CD4-positive, alpha-beta T cell treated with Interleukin-4 for 4 hours (primary cell): ENCODE data around the gene CCL28.
A peak's percentile ranks its signal among the peaks of the same experiment; 100 is the strongest.
"Not testable (repeated sequence)": the region's sequence is repeated elsewhere in the genome, so short reads cannot be mapped to it uniquely, and the experiment has no call there.

ENCODE experiments used
- DNase-seq: peaks from one replicate; pipeline ENCODE4 v3.0.0-alpha.2; 2020

The CCL28 gene

GRCh38 chr5:43409809-43410271 lies 2.4 kb downstream of the CCL28 start:
- no peak for DNase-seq

- DNase-seq = not testable (repeated sequence)
These were observed 9.6 kb downstream of the CCL28 start for GRCh38 chr5:43402524-43403066.

- DNase-seq = no peak
These were observed 10.4 kb downstream of the CCL28 start for GRCh38 chr5:43401827-43402226.

GRCh38 chr5:43400082-43400481 lies 12.1 kb downstream of the CCL28 start:
- no peak for DNase-seq

- peak; percentile 54 for DNase-seq
These were observed 15.4 kb downstream of the CCL28 start for GRCh38 chr5:43396762-43397304.

- no peak for DNase-seq
These were observed 21.7 kb downstream of the CCL28 start for GRCh38 chr5:43390471-43390870.

- DNase-seq = peak; percentile 70
These were observed 22.4 kb downstream of the CCL28 start for GRCh38 chr5:43389679-43390329.

- DNase-seq = no peak
These were observed 25.2 kb downstream of the CCL28 start for GRCh38 chr5:43386960-43387362.

- no peak for DNase-seq
These were observed 35.6 kb downstream of the CCL28 start for GRCh38 chr5:43376496-43377140.

- no peak for DNase-seq
These were observed 40.4 kb downstream of the CCL28 start for GRCh38 chr5:43371821-43372220.

- no peak for DNase-seq
These were observed 41.8 kb downstream of the CCL28 start for GRCh38 chr5:43370352-43370751.

GRCh38 chr5:43369651-43370050 lies 42.5 kb downstream of the CCL28 start:
- DNase-seq = no peak

- DNase-seq = no peak
These were observed 44.1 kb downstream of the CCL28 start for GRCh38 chr5:43367909-43368669.

- DNase-seq = no peak
These were observed 44.7 kb downstream of the CCL28 start for GRCh38 chr5:43367453-43367852.

- not testable (repeated sequence) for DNase-seq
These were observed 45.4 kb downstream of the CCL28 start for GRCh38 chr5:43366680-43367246.

GRCh38 chr5:43365155-43365554 lies 47.0 kb downstream of the CCL28 start:
- DNase-seq = not testable (repeated sequence)

- no peak for DNase-seq
These were observed 48.6 kb downstream of the CCL28 start for GRCh38 chr5:43363445-43364152.

GRCh38 chr5:43362725-43363435 lies 49.3 kb downstream of the CCL28 start:
- DNase-seq = no peak

- no peak for DNase-seq
These were observed 53.5 kb downstream of the CCL28 start for GRCh38 chr5:43358726-43359125.

GRCh38 chr5:43358301-43358700 lies 53.9 kb downstream of the CCL28 start:
- DNase-seq = no peak

- no peak for DNase-seq
These were observed 54.3 kb downstream of the CCL28 start for GRCh38 chr5:43357878-43358281.

GRCh38 chr5:43357067-43357466 lies 55.1 kb downstream of the CCL28 start:
- no peak for DNase-seq
